ENCODE measurements around the gene PDSS2. TPM values are rescaled to one million over a fixed set of nuclear protein-coding genes. Genes with fewer than 3 reads are reported as not detected.

PDSS2 gene
- total RNA-seq, 1 donor from 2014 or later, result 10.7 TPM

DNA sequence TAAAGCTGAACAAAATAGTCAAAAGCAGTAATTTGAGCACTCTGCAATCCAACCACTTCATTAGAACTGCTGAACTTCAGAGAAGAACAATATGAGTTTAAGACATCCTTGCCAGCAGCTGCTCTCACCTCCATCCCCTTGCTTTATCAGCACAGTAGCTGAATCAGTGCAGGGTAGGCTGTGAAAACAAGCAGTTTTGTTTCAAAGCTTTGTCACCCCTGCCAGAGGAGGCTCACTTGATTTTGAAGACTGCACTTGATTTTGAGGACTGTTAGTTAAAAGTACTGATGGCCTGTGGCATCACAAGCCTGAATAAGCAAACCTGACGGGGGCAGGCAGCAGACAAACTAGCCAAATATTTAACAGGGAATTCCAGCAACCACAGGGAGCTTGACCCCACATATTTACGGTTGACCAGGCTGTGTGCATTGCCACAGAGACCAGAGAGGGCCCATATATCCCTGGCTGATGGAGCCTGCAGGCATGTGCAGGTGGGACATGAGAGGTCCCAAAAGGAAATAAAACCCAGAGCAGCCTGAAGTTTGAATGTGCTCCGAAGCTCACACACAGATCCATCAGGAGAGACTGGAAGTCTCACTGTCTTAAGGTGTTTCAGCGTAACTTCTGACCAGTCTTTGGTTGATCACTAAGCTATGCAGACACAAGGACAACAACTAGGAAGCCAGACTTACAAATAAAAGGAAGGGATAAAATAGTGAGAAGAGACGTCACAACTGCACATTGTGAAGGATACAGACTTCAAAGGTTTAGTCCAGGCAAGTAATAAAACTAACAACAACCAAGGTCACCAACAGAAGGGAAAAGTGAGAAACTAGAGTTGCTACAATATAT, 97.4 kb downstream of the PDSS2 start:
- Mint-ChIP-seq H3K4me1 (no peaks in the 10 kb centered on the region), H3K27me3 (ENCODE audit: low read depth) (no peaks in the 10 kb centered on the region), H3K27ac (no peak overlapping the region), H3K36me3 (peaks cover 17% of the 10 kb centered on the region), H3K9me3 (peaks cover 14% of the 10 kb centered on the region), H3K4me3 (no peak overlapping the region)
- no peak for DNase-seq (ENCODE audit: low spot score in 2 of 2, unreplicated experiment in 2 of 2)
- no peak for TF ChIP-seq CTCF (IDR thresholded peaks at IDR 0.05; ENCODE audit: unreplicated experiment)

DNA sequence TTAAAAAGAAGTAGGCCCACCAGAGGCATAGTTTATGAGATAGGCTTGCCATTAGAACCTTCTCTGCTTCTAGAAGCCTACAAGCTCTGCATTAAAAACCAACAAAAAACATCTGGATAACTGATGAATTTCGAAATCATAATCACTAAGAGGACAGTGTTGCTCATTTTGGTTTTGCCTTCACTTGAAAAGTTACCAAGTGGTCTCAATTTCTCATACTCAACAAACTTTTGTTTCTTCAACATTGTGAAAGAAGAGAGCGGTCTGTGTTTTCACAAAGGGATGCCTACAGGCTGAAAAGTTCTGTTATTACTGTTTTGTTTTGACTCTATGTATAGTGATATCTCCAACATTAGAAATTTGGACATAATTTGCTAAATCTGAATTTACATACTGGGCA, 98.9 kb downstream of the PDSS2 start:
- no peak for DNase-seq (ENCODE audit: low spot score in 2 of 2, unreplicated experiment in 2 of 2)
- H3K4me3 Mint-ChIP-seq, result no peak overlapping the region
- TF ChIP-seq CTCF (IDR thresholded peaks at IDR 0.05; ENCODE audit: unreplicated experiment), result no peak
- peaks cover 14% of the 10 kb centered on the region for H3K9me3 Mint-ChIP-seq
- peaks cover 17% of the 10 kb centered on the region for H3K36me3 Mint-ChIP-seq
- no peaks in the 10 kb centered on the region for H3K4me1 Mint-ChIP-seq
- H3K27ac Mint-ChIP-seq, result no peak overlapping the region
- H3K27me3 Mint-ChIP-seq (ENCODE audit: low read depth), result no peaks in the 10 kb centered on the region

DNA sequence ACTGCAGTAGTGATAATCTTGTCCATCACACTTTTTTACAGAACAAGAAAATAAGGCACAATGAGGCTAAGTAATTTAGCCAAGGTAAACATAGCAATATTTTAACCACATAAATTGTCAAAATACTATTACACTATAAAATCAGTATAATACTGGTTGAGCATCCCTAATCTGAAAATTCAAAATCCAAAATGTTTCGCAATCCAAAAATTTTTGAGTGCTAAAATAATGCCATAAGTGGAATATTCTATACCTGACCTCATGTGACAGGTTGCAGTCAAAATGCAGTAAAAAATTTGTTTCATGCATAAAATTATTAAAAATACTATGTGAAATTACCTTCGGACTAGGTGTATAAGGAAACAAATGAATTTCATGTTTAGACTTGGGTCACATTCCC, 101.5 kb downstream of the PDSS2 start:
- H3K9me3 Mint-ChIP-seq, result peaks cover 5% of the 10 kb centered on the region

GRCh38 chr6:107357031-107357430, 102.3 kb downstream of the PDSS2 start:
- H3K4me1 Mint-ChIP-seq, result no peaks in the 10 kb centered on the region
- no peaks in the 10 kb centered on the region for H3K9me3 Mint-ChIP-seq
- TF ChIP-seq CTCF (IDR thresholded peaks at IDR 0.05; ENCODE audit: unreplicated experiment), result no peak
- no peak for DNase-seq (ENCODE audit: low spot score in 2 of 2, unreplicated experiment in 2 of 2)
- H3K4me3 Mint-ChIP-seq, result no peak overlapping the region
- no peaks in the 10 kb centered on the region for H3K27me3 Mint-ChIP-seq (ENCODE audit: low read depth)
- H3K36me3 Mint-ChIP-seq, result peaks cover under 1% of the 10 kb centered on the region
- no peak overlapping the region for H3K27ac Mint-ChIP-seq

More for the DNA sequence above, 101.5 kb downstream of the PDSS2 start:
- H3K36me3 Mint-ChIP-seq, result peaks cover 6% of the 10 kb centered on the region
- no peak for TF ChIP-seq CTCF (IDR thresholded peaks at IDR 0.05; ENCODE audit: unreplicated experiment)
- DNase-seq (ENCODE audit: low spot score in 2 of 2, unreplicated experiment in 2 of 2), result no peak
- no peak overlapping the region for H3K4me3 Mint-ChIP-seq
- no peak overlapping the region for H3K27ac Mint-ChIP-seq
- no peaks in the 10 kb centered on the region for H3K4me1 Mint-ChIP-seq
- H3K27me3 Mint-ChIP-seq (ENCODE audit: low read depth), result no peaks in the 10 kb centered on the region

GRCh38 chr6:107355659-107356058, 103.7 kb downstream of the PDSS2 start:
- Mint-ChIP-seq H3K4me1 (no peaks in the 10 kb centered on the region), H3K36me3 (no peaks in the 10 kb centered on the region), H3K27ac (no peak overlapping the region), H3K4me3 (no peak overlapping the region), H3K9me3 (no peaks in the 10 kb centered on the region), H3K27me3 (ENCODE audit: low read depth) (no peaks in the 10 kb centered on the region)
- TF ChIP-seq CTCF (IDR thresholded peaks at IDR 0.05; ENCODE audit: unreplicated experiment), result no peak
- no peak for DNase-seq (ENCODE audit: low spot score in 2 of 2, unreplicated experiment in 2 of 2)
